IMR-90 (cell line): ENCODE data around the gene DNAJC30. TPM values are rescaled to one million over a fixed set of nuclear protein-coding genes. Genes with fewer than 3 reads are reported as not detected.

ENCODE experiments used
- ATAC-seq: fragments of 200-7000 bp; cut with Tn5 transposase; 2 replicates; pipeline ENCODE4 v1.9.1; 2020; ENCODE audit warnings: low read depth, mild to moderate bottlenecking, moderate library complexity
- BruUV-seq: library from RNA; stranded (reverse); fragments of 400-500 nt; replicated peaks from 2 replicates; lab custom pipeline; 2021; lab: Mats Ljungman, UMichigan
- CTCF ChIA-PET: fragments of 300-600 bp; formaldehyde crosslinking; extraction: SDS; loops from one replicate; lab custom pipeline; 2021; ENCODE audit warnings: antibody characterized with exemption; lab: Yijun Ruan, JAX
- POLR2A ChIA-PET: fragments of 300-600 bp; sonication (Branson Sonifier 250); formaldehyde crosslinking; loops from one replicate; lab custom pipeline; 2022; ENCODE audit warnings: antibody characterized with exemption; ENCODE audit not compliant: unreplicated experiment; lab: Charles Lee
- DNase-seq: peaks from one replicate; pipeline ENCODE4 v3.0.0; 2013
- H2AFZ ChIP-seq: replicated peaks from 2 replicates; pipeline ENCODE3; 2013; ENCODE audit warnings: low read length, mild to moderate bottlenecking; ENCODE audit not compliant: poor library complexity
- H2AK5ac ChIP-seq: 2 replicates; pipeline ENCODE4 v1.6.1; 2013; ENCODE audit warnings: low read depth, low read length, inconsistent platforms
- H2AK9ac ChIP-seq: replicated peaks from 2 replicates; pipeline ENCODE3; 2013; ENCODE audit warnings: mild to moderate bottlenecking, low read depth, low read length, moderate library complexity; ENCODE audit not compliant: poor library complexity
- H2BK120ac ChIP-seq: 2 replicates; pipeline ENCODE4 v1.6.1; 2013; ENCODE audit warnings: low read depth, low read length, inconsistent platforms
- H2BK15ac ChIP-seq: 3 replicates; pipeline ENCODE4 v1.6.1; 2013; ENCODE audit warnings: low read depth, low read length, inconsistent platforms
- H2BK20ac ChIP-seq: 2 replicates; pipeline ENCODE4 v1.6.1; 2013; ENCODE audit warnings: low read depth, mild to moderate bottlenecking, inconsistent platforms, low read length, moderate library complexity
- H2BK5ac ChIP-seq: 2 replicates; pipeline ENCODE4 v1.6.1; 2013; ENCODE audit warnings: mild to moderate bottlenecking, low read depth, low read length, inconsistent platforms; ENCODE audit not compliant: poor library complexity, severe bottlenecking
- H3K14ac ChIP-seq: replicated peaks from 2 replicates; pipeline ENCODE4 v1.6.1; 2013; ENCODE audit warnings: low read depth, low read length, inconsistent platforms
- H3K18ac ChIP-seq: 2 replicates; pipeline ENCODE4 v1.6.1; 2013; ENCODE audit warnings: low read depth, low read length, control low read depth
- H3K23ac ChIP-seq: 2 replicates; pipeline ENCODE4 v1.6.1; 2013; ENCODE audit warnings: low read depth, low read length, inconsistent platforms
- H3K27ac ChIP-seq: 2 replicates; pipeline ENCODE4 v1.5.1; 2013; ENCODE audit warnings: mild to moderate bottlenecking, control low read depth, low read length; ENCODE audit not compliant: insufficient read depth
- H3K27me3 ChIP-seq: 2 replicates; pipeline ENCODE4 v1.6.1; 2013; ENCODE audit warnings: low read length; ENCODE audit not compliant: control insufficient read depth, insufficient read depth
- H3K36me3 ChIP-seq: 2 replicates; pipeline ENCODE4 v1.6.1; 2013; ENCODE audit warnings: low read length, mixed read lengths; ENCODE audit not compliant: control insufficient read depth, insufficient read depth
- H3K4ac ChIP-seq: 2 replicates; pipeline ENCODE4 v1.6.1; 2013; ENCODE audit warnings: low read depth, low read length, inconsistent platforms
- H3K4me1 ChIP-seq: 2 replicates; pipeline ENCODE4 v1.6.1; 2013; ENCODE audit warnings: low read length, mixed read lengths; ENCODE audit not compliant: control insufficient read depth, insufficient read depth
- H3K4me2 ChIP-seq: 2 replicates; pipeline ENCODE4 v1.6.1; 2013; ENCODE audit warnings: low read depth, mild to moderate bottlenecking, control low read depth, low read length, moderate library complexity
- H3K4me3 ChIP-seq: 2 replicates; pipeline ENCODE4 v1.5.1; 2013; ENCODE audit warnings: low read depth, mild to moderate bottlenecking, control low read depth, low read length, moderate library complexity; ENCODE audit not compliant: insufficient read depth
- H3K56ac ChIP-seq: 2 replicates; pipeline ENCODE4 v1.6.1; 2013; ENCODE audit warnings: low read length, inconsistent platforms; ENCODE audit not compliant: insufficient read depth; ENCODE audit errors: extremely low read depth
- H3K79me1 ChIP-seq, 2 experiments: 2 replicates each; pipeline ENCODE4 v1.6.1; 2013; ENCODE audit warnings: low read length in 2 of 2, inconsistent platforms in 1 of 2, low read depth in 1 of 2
- H3K9ac ChIP-seq: 2 replicates; pipeline ENCODE4 v1.6.1; 2013; ENCODE audit warnings: low read depth, low read length, control low read depth
- H3K9me1 ChIP-seq: 2 replicates; pipeline ENCODE4 v1.6.1; 2013; ENCODE audit warnings: low read length, inconsistent platforms; ENCODE audit not compliant: insufficient read depth
- H3K9me3 ChIP-seq: 2 replicates; pipeline ENCODE4 v1.6.1; 2013; ENCODE audit warnings: low read length; ENCODE audit not compliant: control insufficient read depth, insufficient read depth
- H4K20me1 ChIP-seq: 2 replicates; pipeline ENCODE4 v1.6.1; 2013; ENCODE audit warnings: low read length, inconsistent platforms; ENCODE audit not compliant: insufficient read depth
- H4K5ac ChIP-seq: 2 replicates; pipeline ENCODE4 v1.6.1; 2013; ENCODE audit warnings: mild to moderate bottlenecking, low read depth, low read length, control low read depth
- H4K8ac ChIP-seq, 2 experiments: 2 replicates each; pipeline ENCODE4 v1.6.1; 2013; ENCODE audit warnings: low read depth in 2 of 2, low read length in 2 of 2, control low read depth in 1 of 2, inconsistent platforms in 1 of 2
- H4K91ac ChIP-seq: 2 replicates; pipeline ENCODE4 v1.6.1; 2013; ENCODE audit warnings: low read depth, low read length, inconsistent platforms; ENCODE audit not compliant: insufficient read depth
- BHLHE40 ChIP-seq: fragments of 150-350 bp; IDR thresholded peaks from 2 replicates; pipeline ENCODE4 v1.6.1; 2016; ENCODE audit warnings: mild to moderate bottlenecking, low read depth, low read length
- ELK1 ChIP-seq: fragments of 150-350 bp; IDR thresholded peaks from 2 replicates; pipeline ENCODE4 v1.6.1; 2016; ENCODE audit warnings: low read depth, mild to moderate bottlenecking, low read length, moderate library complexity, borderline replicate concordance
- MAFK ChIP-seq: IDR thresholded peaks from 2 replicates; pipeline ENCODE4 v1.6.1; 2012; ENCODE audit warnings: low read depth, low read length, improper control_type of control experiment
- MAZ ChIP-seq: IDR thresholded peaks from 2 replicates; pipeline ENCODE4 v1.6.1; 2012; ENCODE audit warnings: low read depth, mild to moderate bottlenecking, low read length, improper control_type of control experiment, moderate library complexity, borderline replicate concordance
- NFE2L2 ChIP-seq: fragments of 150-350 bp; IDR thresholded peaks from 2 replicates; pipeline ENCODE4 v1.6.1; 2016; ENCODE audit warnings: low read depth, mild to moderate bottlenecking, low read length
- POLR2A ChIP-seq: IDR thresholded peaks from 2 replicates; pipeline ENCODE4 v1.6.1; 2012; ENCODE audit warnings: mild to moderate bottlenecking, low read depth, low read length
- RAD21 ChIP-seq: IDR thresholded peaks from 2 replicates; pipeline ENCODE4 v1.6.1; 2012; ENCODE audit warnings: low read length, improper control_type of control experiment
- RCOR1 ChIP-seq: IDR thresholded peaks from 2 replicates; pipeline ENCODE4 v1.6.1; 2012; ENCODE audit warnings: mild to moderate bottlenecking, low read length, improper control_type of control experiment; ENCODE audit not compliant: insufficient replicate concordance
- RFX5 ChIP-seq: IDR thresholded peaks from 2 replicates; pipeline ENCODE4 v1.8.0; 2012; ENCODE audit warnings: low read depth, mild to moderate bottlenecking, low read length, moderate library complexity
- SMC3 ChIP-seq: fragments of 150-350 bp; IDR thresholded peaks from 2 replicates; pipeline ENCODE4 v1.6.1; 2016; ENCODE audit warnings: low read depth, mild to moderate bottlenecking, antibody characterized with exemption, low read length, moderate library complexity
- WGBS, 2 experiments: methylation state at CpG; one replicate each; pipeline versions ENCODE4 v1.1.5 to v1.1.7; 2013; ENCODE audit warnings: missing lambda C conversion rate in 2 of 2; ENCODE audit not compliant: insufficient read length in 1 of 2; ENCODE audit errors: extremely low coverage in 2 of 2; 5-methylcytosine and 5-hydroxymethylcytosine counted together
- dilution Hi-C: fragments of 300-500 bp; cut with HindIII; formaldehyde crosslinking; loops from one replicate; pipeline ENCODE4 v1.14.3; 2018; ENCODE audit warnings: low sequenced_read_pairs; ENCODE audit not compliant: unreplicated experiment
- in situ Hi-C: fragments of 300-500 bp; cut with MboI; formaldehyde crosslinking; loops from 3 replicates; pipeline ENCODE4 v1.14.3; 2019; ENCODE audit warnings: low sequenced_read_pairs, inconsistent platforms, mixed read lengths
- intact Hi-C: fragments of 100-400 bp; cut with micrococcal nuclease; formaldehyde crosslinking; loops from 2 replicates; pipeline ENCODE4 v1.10.0; 2022
- polyA plus RNA-seq, 3 experiments: library from polyadenylated mRNA; depleted of rRNA; stranded (reverse); fragments of >200 nt; gene quantifications; 2 replicates each; pipeline ENCODE4 v1.2.3, GENCODE V29; 2012; ENCODE audit warnings: low replicate concordance in 1 of 3
- total RNA-seq: library from RNA; depleted of rRNA; stranded (reverse); fragments of >200 nt; gene quantifications from 2 replicates; pipeline ENCODE4 v1.2.3, GENCODE V29; 2012
- TF ChIP-seq, protein P1 (sequence below): conservative IDR thresholded peaks from 2 replicates; pipeline ENCODE4 v1.5.1; 2012; ENCODE audit warnings: mild to moderate bottlenecking, low read depth, low read length, improper control_type of control experiment
- TF ChIP-seq, protein P2 (sequence below): fragments of 150-350 bp; IDR thresholded peaks from 2 replicates; pipeline ENCODE4 v1.6.1; 2017; ENCODE audit warnings: mild to moderate bottlenecking, antibody characterized with exemption, low read length, low read depth

The DNAJC30 gene
- total and polyA plus RNA-seq, 2 of the 4 experiments (the other 2 are of a cell fraction) = 1.6 to 9.0 TPM

GRCh38 chr7:73659983-73660382 lies 23.3 kb downstream of the DNAJC30 start:
- Histone ChIP-seq H2AFZ (no peak overlapping the region), H3K18ac (no peak overlapping the region), H2AK5ac (no peak overlapping the region), H2BK20ac (no peak overlapping the region), H2BK120ac (no peak overlapping the region), H4K20me1 (no peaks in the 10 kb centered on the region), H3K27me3 (peaks cover 4% of the 10 kb centered on the region), H2BK15ac (no peak overlapping the region), H3K27ac (no peak overlapping the region), H3K9me1 (no peaks in the 10 kb centered on the region), H4K5ac (no peak overlapping the region), H2AK9ac (no peak overlapping the region), H4K8ac (no peak overlapping the region), H3K36me3 (no peaks in the 10 kb centered on the region), H3K4me2 (no peak overlapping the region), H3K14ac (no peak overlapping the region), H2BK5ac (no peak overlapping the region), H4K91ac (no peak overlapping the region), H3K79me1 (no peaks in the 10 kb centered on the region), H3K9me3 (peaks cover 5% of the 10 kb centered on the region), H3K23ac (no peak overlapping the region), H3K9ac (no peak overlapping the region), H3K4ac (no peak overlapping the region), H3K4me1 (no peaks in the 10 kb centered on the region), H3K56ac (no peak overlapping the region), H3K4me3 (no peak overlapping the region)
- WGBS, 2 experiments = 78% methylated on average over 4 of the region's 8 CpGs; no CpG with 5 or more reads in 1 of the 2 experiments
- TF ChIP-seq, protein P1, sequence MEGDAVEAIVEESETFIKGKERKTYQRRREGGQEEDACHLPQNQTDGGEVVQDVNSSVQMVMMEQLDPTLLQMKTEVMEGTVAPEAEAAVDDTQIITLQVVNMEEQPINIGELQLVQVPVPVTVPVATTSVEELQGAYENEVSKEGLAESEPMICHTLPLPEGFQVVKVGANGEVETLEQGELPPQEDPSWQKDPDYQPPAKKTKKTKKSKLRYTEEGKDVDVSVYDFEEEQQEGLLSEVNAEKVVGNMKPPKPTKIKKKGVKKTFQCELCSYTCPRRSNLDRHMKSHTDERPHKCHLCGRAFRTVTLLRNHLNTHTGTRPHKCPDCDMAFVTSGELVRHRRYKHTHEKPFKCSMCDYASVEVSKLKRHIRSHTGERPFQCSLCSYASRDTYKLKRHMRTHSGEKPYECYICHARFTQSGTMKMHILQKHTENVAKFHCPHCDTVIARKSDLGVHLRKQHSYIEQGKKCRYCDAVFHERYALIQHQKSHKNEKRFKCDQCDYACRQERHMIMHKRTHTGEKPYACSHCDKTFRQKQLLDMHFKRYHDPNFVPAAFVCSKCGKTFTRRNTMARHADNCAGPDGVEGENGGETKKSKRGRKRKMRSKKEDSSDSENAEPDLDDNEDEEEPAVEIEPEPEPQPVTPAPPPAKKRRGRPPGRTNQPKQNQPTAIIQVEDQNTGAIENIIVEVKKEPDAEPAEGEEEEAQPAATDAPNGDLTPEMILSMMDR = no peak
- TF ChIP-seq NFE2L2 (no peak), BHLHE40 (no peak), RAD21 (no peak), MAFK (no peak), POLR2A (no peak), RFX5 (no peak), MAZ (no peak), ELK1 (no peak), RCOR1 (no peak), SMC3 (no peak)
- TF ChIP-seq, protein P2, sequence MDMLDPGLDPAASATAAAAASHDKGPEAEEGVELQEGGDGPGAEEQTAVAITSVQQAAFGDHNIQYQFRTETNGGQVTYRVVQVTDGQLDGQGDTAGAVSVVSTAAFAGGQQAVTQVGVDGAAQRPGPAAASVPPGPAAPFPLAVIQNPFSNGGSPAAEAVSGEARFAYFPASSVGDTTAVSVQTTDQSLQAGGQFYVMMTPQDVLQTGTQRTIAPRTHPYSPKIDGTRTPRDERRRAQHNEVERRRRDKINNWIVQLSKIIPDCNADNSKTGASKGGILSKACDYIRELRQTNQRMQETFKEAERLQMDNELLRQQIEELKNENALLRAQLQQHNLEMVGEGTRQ = no peak
- CTCF ChIA-PET = no interaction called here
- no TSS peak for BruUV-seq
- ATAC-seq (no peak), DNase-seq (no peak)
- POLR2A ChIA-PET = no interaction called here
- dilution Hi-C loops (no loop called here), in situ Hi-C loops (no loop called here), intact Hi-C loops (no loop called here)
